ENCODE data around the gene WDR1.

DNA sequence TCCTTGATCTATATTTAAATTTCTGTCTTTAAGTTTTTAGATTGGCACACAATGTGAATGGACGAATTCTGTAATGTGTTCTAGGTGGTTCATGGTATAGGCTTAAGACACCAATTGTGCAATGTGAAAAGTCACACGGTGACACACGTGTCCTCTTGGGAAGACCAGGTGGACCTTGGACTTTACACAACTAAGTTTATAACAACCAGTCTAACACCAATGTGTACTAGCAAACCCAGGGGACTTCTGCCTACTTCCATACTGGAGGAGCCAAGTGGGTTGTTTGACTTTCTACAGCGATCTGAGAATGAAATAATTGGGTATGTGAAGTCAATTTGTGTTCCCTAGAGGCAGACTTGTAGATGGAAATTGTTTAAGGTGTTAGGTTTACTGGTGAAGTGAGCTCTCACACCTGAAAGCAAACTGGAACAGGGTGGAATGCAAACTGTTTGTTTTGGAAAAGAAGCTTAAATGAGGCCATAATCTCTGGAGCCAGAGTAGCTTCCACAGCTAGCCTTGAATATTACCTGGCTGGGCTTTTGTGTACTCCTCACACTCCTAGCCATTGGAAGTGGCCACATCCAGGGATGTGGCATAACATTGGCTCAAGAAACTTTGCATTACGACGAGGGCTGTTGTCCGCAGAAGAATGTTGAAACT is 45.9 kb upstream of the WDR1 start:
- TF ChIP-seq RAD21 (conservative IDR thresholded peaks at IDR 0.05 in 1 of 2, IDR thresholded peaks at IDR 0.05 in 1 of 2): no peak
- TF ChIP-seq CTCF (IDR thresholded peaks at IDR 0.05): no peak
- no peak for TF ChIP-seq FOSL2 (IDR thresholded peaks at IDR 0.05)
- TF ChIP-seq FOSL2 (CRISPR knock-in tag; IDR thresholded peaks at IDR 0.05): no peak
- TF ChIP-seq SMC3 (IDR thresholded peaks at IDR 0.05): no peak
- no peak for TF ChIP-seq NR3C1 (IDR thresholded peaks at IDR 0.05)
- no peak for TF ChIP-seq TP53 (CRISPR knock-in tag; IDR thresholded peaks at IDR 0.05)
- no peak for TF ChIP-seq REST (IDR thresholded peaks at IDR 0.05)
- TF ChIP-seq PBX3 (IDR thresholded peaks at IDR 0.05): no peak
- no peak for TF ChIP-seq POLR2A (IDR thresholded peaks at IDR 0.05; ENCODE audit: low read length)
- no peak for TF ChIP-seq HES2 (IDR thresholded peaks at IDR 0.05)
- no peak for TF ChIP-seq HDAC2 (IDR thresholded peaks at IDR 0.05)
- no peak for TF ChIP-seq MYC (IDR thresholded peaks at IDR 0.05; ENCODE audit: borderline replicate concordance, low read length)
- TF ChIP-seq CHD2 (IDR thresholded peaks at IDR 0.05; ENCODE audit: low read length, partially characterized antibody): no peak
- TF ChIP-seq ESRRA (IDR thresholded peaks at IDR 0.05; ENCODE audit: borderline replicate concordance, low read length): no peak
